Activated CD4-positive, alpha-beta T cell treated with anti-CD3 and anti-CD28 coated beads for 1 hour (primary cell): ENCODE results near the gene CDC26.
"Not testable (repeated sequence)": the region's sequence is repeated elsewhere in the genome, so short reads cannot be mapped to it uniquely, and the experiment has no call there.

Source experiments
- DNase-seq: peaks from one replicate; pipeline ENCODE4 v3.0.0-alpha.2; 2020

CDC26 gene

GRCh38 chr9:113290052-113290607 is 14.8 kb upstream of the CDC26 start:
- DNase-seq, result no peak

- DNase-seq, result no peak
Observed at GRCh38 chr9:113289091-113289490, 13.7 kb upstream of the CDC26 start.

- DNase-seq, result no peak
Observed at GRCh38 chr9:113281356-113281755, 6.0 kb upstream of the CDC26 start.

DNA sequence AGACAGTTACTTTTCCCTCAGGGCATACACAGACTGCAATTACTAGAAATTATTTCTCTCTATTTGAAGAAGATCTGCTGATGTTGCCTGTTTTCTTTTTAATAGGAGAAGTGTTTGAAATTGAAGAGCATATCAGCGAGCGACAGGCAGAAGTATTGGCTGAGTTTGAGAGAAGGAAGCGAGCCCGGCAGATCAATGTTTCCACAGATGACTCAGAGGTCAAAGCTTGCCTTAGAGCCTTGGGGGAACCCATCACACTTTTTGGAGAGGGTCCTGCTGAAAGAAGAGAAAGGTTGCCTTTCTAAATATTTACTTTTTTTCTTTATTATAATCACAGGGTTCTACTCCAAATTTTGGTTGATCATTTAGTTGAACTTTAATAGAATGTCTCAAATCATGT is 3.5 kb upstream of the CDC26 start:
- DNase-seq, result no peak

DNA sequence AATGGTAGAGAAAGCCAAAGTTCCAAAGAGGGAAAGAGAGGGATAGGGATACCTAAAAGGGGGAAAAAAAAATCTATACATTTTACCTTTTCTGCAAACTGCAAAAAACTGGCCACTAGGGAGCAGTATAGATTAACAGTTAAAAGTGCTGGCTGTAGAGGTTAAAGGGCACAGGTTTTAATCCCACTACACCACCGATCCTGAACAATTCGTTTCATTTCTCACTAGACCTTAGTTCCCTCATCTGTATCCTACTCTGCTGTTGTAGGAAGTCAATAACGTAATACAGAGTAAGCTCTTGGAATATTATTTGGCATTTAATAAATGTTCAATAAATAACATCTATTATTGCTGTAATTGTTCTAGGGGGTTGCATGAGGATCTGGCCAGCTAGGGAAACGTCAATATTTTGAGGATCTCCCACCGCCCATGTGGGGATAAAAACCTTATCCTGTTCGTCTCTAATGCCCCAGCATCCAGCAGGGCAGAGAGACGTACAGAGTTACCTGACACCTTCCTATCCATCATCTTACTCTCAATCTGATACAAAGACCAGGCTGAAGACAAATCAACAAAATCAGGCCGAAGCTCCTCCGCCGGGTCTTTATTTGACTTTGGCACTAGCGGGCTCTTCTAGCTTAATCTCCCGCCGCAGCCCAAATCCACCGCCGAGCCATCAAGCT is 757 bp downstream of the CDC26 start:
- no peak for DNase-seq

- no peak for DNase-seq
Observed at GRCh38 chr9:113269871-113270270, 5.5 kb downstream of the CDC26 start.

DNA sequence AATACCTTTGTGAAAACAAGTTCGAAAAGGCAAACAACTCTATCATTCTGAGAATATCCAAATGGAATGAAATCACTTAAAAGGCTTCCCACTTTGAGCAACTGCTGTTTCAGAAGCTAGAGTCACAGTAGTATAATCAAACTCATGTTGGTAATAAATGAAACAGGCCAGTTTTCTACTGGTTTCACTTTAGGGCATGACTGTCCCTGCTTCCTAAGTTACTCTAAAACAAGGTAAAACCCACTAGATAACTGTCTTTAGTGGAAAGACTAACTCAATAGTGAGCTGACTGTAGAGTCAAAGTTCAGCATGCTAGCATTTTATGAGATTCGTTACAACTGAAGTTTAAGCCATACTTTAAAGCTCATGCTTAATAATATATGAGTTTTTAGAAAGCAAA is 6.0 kb downstream of the CDC26 start:
- no peak for DNase-seq

GRCh38 chr9:113267911-113268566 is 7.3 kb downstream of the CDC26 start:
- no peak for DNase-seq

DNA sequence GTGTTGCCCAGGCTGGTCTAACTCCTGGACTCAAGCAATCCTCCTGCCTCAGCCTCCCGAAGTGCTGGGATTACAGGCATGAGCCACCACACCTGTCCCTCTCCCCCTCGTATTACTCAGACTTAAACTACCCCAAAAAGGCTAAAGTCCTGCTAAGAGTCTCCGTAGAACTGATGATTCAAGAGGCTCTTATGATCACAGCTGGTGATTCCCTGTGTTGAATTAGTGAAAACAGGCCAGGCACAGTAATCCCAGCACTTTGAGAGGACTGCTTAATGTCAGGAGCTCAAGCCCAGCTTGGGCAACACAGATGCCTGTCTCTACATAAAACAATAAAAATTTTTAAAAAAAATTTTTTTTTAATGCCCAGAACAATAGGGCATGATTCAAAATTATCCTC is 9.2 kb downstream of the CDC26 start:
- DNase-seq, result no peak

DNA sequence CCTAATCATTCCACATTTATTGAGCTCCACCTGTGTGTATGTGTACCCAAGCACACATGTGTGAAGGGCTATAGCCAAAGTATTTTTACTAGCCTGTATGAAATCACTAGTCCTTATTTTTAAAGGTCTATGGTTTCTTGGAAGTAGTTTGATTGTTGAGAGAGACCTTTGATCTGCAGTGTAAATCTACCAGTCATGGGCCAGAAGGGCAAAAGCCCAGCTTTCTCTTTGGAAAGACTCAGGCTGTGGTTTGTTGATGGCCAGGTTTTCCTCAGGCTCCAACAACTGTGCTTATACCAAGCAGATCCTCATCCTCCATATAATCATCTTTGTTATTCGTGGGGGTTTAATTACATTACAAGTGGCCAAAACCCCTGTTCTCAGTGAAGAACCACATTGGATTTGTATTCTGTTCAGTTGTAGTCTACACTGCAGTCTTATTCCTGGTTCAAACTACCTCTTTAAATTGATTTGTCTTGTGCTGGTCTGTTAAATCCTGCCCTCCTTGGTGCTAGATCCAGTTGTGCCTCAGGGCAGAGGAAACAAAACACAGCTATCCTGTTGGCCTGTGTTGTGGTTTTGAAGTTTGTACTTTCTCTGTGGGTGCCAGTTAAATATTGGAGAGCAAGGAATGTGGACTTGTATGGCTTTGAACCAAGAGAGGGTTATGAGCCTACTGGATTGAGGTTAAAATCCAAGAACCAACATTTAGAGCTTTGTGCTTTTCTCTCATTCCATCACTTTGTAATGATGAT is 13.3 kb downstream of the CDC26 start:
- no peak for DNase-seq

DNA sequence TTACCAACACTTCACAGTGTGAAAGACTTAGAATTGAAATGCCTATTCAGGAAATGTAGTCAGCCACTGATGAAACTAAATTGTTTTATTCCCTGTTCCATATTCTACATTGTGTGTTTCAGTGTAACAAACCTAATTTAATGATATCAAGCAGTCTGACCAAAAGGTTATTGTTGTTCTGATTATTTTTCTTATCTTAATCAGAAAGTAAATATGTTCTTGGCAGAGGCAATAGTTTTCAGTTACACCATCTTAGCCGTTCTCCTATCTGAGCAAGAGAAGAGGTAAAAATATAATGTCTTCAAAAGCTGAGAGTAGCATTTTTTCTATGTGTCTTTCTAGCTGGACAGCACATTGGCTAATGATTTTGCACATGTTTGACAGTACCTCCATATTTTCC is 17.1 kb downstream of the CDC26 start:
- DNase-seq, result no peak

DNA sequence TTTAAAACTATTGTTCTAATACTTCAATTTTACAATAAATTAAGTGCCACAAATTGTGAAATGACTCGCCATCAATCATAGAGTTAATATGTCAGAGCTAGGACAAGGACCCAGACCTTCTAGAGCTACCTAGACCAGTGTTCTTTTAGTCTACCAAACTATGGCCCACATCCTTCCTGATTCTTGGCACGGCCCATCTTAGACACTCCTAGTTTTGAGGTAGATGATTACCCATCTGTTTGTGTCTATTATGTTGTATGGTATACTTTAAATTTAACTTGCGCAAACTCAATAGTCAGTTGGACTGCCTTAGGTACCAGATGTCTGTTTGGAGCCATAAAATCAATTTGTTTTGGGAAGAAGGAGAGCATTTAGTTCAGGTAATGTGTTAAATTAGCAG is 17.5 kb downstream of the CDC26 start:
- no peak for DNase-seq

DNA sequence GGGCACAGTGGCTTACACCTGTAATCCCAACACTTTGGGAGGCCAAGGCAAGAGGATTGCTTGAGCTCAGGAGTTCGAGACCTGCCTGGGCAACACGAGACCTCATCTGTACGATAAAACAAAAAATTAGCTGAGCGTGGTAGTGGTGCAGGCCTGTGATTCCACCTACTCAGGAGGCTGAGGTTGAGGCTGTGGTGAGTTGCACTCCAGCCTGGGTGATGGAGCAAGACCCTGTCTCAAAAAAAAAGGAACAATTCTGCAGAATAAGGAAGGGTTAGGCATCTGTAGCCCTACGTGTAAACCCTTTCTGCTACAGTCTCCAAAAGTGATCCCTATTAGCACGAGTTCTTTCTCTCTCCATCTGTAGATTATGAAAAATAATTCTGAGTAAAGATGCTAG is 19.9 kb downstream of the CDC26 start:
- no peak for DNase-seq

DNA sequence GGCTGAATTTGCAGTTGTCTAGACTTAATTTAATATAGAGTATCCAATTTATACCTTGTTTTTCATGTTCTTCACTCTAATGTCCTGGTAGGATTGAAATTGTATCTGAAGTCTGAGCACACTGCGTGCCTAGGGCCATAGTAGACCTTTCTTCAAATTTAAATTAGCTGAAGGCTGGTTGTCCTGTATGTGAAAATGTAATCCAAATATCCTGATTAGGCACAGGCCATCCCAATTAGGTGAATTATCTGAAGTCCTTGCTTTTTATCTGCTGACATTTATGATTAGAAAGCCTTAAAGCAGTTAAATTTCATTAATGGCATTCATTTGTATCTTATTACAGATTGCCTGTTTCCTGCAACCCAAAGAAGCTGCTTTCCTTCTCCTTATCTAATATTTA is 20.4 kb downstream of the CDC26 start:
- no peak for DNase-seq

DNA sequence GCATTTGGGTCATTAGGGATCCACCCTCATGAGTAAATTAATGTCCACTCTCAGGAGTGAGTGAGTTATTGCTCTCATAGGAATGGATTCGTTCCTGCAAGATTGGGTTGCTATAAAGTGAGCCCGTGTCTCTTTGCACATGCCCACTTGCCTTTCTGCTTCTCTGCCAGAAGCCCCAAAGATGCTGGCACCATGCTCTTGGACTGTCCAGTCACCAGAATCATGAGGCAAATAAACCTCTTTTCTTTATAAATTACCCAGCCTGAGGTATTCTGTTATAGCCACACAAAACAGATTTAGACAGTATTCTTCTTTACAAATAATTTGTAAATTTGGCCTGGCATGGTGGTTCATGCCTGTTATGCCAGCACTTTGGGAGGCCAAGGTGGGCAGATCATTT is 24.6 kb downstream of the CDC26 start:
- DNase-seq, result no peak

DNA sequence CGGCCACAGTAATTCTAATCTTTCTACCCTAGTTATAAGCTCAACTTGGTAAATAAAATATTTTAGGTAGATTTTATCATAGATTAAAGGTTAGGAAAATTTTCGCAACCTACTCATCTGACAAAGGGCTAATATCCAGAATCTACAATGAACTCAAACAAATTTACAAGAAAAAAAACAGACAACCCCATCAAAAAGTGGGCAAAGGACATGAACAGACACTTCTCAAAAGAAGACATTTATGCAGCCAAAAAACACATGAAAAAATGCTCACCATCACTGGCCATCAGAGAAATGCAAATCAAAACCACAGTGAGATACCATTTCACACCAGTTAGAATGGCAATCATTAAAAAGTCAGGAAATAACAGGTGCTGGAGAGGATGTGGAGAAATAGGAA is 25.7 kb downstream of the CDC26 start:
- not testable (repeated sequence) for DNase-seq

DNA sequence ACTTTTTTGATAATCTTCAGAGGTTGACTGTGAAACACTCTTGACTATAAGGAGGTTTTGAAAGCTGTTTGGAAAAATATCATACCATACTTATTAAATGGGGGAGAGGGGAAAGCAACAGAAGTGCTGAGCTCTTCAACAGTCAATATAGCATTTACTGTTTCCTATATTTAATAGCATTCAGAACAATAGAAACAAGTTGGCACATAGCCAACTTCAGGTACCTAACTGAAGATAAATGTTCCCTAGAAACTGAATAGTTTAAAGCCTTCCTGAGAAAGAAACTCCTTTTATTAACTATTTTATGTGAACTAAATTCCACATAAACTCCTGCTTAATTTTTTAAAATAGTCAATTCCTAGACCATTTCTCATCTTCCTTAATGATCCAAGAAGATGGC is 27.7 kb downstream of the CDC26 start:
- DNase-seq, result no peak

- no peak for DNase-seq
Observed at GRCh38 chr9:113246928-113247327, 28.4 kb downstream of the CDC26 start.

GRCh38 chr9:113245894-113246293 is 29.5 kb downstream of the CDC26 start:
- DNase-seq, result no peak

- no peak for DNase-seq
Observed at GRCh38 chr9:113244556-113244955, 30.8 kb downstream of the CDC26 start.

DNA sequence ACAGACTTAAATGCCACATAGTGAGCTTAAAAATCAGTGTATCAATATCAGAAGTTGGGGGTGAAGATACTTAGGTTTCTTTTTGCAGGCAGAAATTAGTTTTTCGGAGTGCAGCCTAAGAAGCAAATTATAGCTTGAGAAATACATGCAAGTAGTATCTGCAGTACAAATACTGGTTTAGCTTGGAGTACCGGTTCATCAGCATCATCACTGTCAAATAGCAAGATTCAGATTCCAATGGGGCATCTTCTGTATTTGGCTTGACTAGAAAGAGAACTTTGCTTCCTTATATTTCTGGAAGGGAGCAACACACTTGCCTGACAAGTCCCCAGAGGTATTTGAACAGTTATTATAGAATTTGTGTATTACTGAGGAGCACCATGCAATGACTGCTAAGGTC is 34.2 kb downstream of the CDC26 start:
- no peak for DNase-seq

DNA sequence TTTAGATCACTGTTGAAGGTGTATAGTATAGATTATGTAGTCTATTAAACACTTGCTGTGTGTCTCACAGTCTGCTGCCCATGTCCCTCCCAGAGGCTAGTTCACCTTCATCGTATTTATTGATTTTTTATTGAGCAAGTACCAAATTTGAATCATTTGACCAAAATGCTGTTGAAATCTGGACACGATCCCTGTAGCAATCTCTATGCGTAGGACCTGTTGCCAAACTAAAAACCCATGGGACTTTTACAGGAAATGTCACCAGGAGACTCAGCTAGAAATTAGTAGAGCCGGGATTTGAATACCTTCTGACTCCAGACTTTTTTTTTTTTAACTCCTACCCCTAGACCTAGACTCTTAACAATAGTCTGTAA is 36.5 kb downstream of the CDC26 start:
- DNase-seq, result no peak

DNA sequence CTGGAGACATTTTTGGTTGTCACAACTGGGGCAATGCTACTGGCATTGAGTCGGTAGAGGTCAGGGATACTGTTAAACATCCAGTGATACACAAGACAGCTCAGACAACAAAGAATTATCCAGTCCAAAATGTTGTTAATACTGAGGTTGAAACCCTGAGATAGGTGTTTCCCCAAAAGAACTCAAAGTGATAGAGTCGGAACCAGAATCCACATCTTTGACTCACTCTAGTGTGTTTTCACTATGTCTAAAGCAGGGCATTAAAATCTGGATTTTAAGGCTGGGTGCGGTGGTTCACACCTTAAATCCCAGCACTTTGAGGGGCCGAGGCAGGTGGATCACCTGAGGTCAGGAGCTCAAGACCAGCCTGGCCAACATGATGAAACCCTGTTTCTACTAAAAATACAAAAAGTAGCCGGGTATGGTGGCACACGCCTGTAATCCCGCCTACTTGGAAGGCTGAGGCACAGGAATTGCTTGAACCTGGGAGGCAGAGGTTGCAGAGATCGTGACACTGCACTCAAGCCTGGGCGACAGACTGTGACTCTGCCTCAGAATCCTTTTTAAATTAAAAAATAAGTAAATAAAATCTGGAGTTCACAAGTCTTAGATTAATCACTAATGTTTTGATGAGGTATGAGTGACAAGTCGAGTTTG is 37.0 kb downstream of the CDC26 start:
- no peak for DNase-seq

GRCh38 chr9:113237026-113237425 is 38.3 kb downstream of the CDC26 start:
- no peak for DNase-seq
